CD8-positive, alpha-beta memory T cell (primary cell): Measurements from ENCODE around the gene COX7A2. TPM values are rescaled to one million over a fixed set of nuclear protein-coding genes. Genes with fewer than 3 reads are reported as not detected.

Source experiments
- CTCF ChIA-PET: fragments of 350-600 bp; sonication (Branson Sonifier 250); formaldehyde crosslinking; loops from one replicate; lab custom pipeline; 2021; ENCODE audit warnings: antibody characterized with exemption; lab: Charles Lee
- POLR2A ChIA-PET: fragments of 350-600 bp; sonication (Branson Sonifier 250); formaldehyde crosslinking; loops from one replicate; lab custom pipeline; 2021; ENCODE audit warnings: antibody characterized with exemption; lab: Charles Lee
- DNase-seq, 5 donors: peaks; one replicate each; pipeline versions ENCODE4 v3.0.0 to v3.0.0-alpha.2; 2020 to 2022; ENCODE audit warnings: mixed read lengths in 1 of 5
- H3K27ac ChIP-seq: one replicate; pipeline ENCODE4 v1.7.0; 2013; ENCODE audit warnings: low read depth, mild to moderate bottlenecking, low read length, moderate library complexity
- H3K27me3 ChIP-seq: 2 replicates; pipeline ENCODE4 v1.7.0; 2013; ENCODE audit warnings: low read length, mild to moderate bottlenecking; ENCODE audit not compliant: insufficient read depth, poor library complexity, severe bottlenecking
- H3K36me3 ChIP-seq: 2 replicates; pipeline ENCODE4 v1.7.0; 2013; ENCODE audit warnings: mild to moderate bottlenecking, low read length, moderate library complexity; ENCODE audit not compliant: insufficient read depth
- H3K4me1 ChIP-seq: 2 replicates; pipeline ENCODE4 v1.7.0; 2013; ENCODE audit warnings: mild to moderate bottlenecking, low read length, moderate library complexity; ENCODE audit not compliant: insufficient read depth
- H3K4me3 ChIP-seq: 2 replicates; pipeline ENCODE4 v1.7.0; 2013; ENCODE audit warnings: mild to moderate bottlenecking, low read length
- H3K9me3 ChIP-seq: 2 replicates; pipeline ENCODE4 v1.7.0; 2013; ENCODE audit warnings: mild to moderate bottlenecking, low read length
- H3K27ac Mint-ChIP-seq, 8 donors: one replicate each; pipeline ENCODE4 v1.8.0; 2020 to 2021; ENCODE audit warnings: mixed read lengths in 8 of 8, mild to moderate bottlenecking in 6 of 8, inconsistent platforms in 3 of 8, moderate library complexity in 3 of 8
- H3K27me3 Mint-ChIP-seq, 2 donors: one replicate each; pipeline ENCODE4 v1.8.0; 2020 to 2021; ENCODE audit warnings: mixed read lengths in 2 of 2, mild to moderate bottlenecking in 1 of 2, moderate library complexity in 1 of 2
- H3K36me3 Mint-ChIP-seq, 3 donors: one replicate each; pipeline ENCODE4 v1.8.0; 2020 to 2021; ENCODE audit warnings: mixed read lengths in 3 of 3, inconsistent platforms in 1 of 3, mild to moderate bottlenecking in 1 of 3
- H3K4me1 Mint-ChIP-seq, 3 donors: one replicate each; pipeline ENCODE4 v1.8.0; 2020 to 2021; ENCODE audit warnings: mixed read lengths in 3 of 3, inconsistent platforms in 1 of 3, mild to moderate bottlenecking in 1 of 3
- H3K4me3 Mint-ChIP-seq, 7 donors: one replicate each; pipeline ENCODE4 v1.8.0; 2020 to 2021; ENCODE audit warnings: mixed read lengths in 7 of 7, mild to moderate bottlenecking in 6 of 7, moderate library complexity in 4 of 7, inconsistent platforms in 2 of 7
- H3K9me3 Mint-ChIP-seq, 5 donors: one replicate each; pipeline ENCODE4 v1.8.0; 2020 to 2022; ENCODE audit warnings: mixed read lengths in 5 of 5, mild to moderate bottlenecking in 3 of 5, moderate library complexity in 2 of 5, inconsistent platforms in 1 of 5
- polyA plus RNA-seq: library from polyadenylated mRNA; unstranded; fragments of 300-500 nt; fragmentation: Illumina TruSeq; gene quantifications from one replicate; pipeline ENCODE4 v1.2.3, GENCODE V29; 2021
- total RNA-seq, 2 experiments: library from RNA; stranded (reverse); gene quantifications; one replicate each; pipeline ENCODE4 v1.2.3, GENCODE V29; 2021

The COX7A2 gene
- total and polyA plus RNA-seq, 3 experiments from 2014 or later = 504 to 853 (median 527) TPM

GRCh38 chr6:75279418-75279817 is 35.8 kb upstream of the COX7A2 start:
- Mint-ChIP-seq H3K27me3 (no peaks in the 10 kb centered on the region), H3K9me3 (no peaks in the 10 kb centered on the region), H3K27ac (peak overlapping the region in 5 of 8 donors; percentile 14 to 78 (median 39)), H3K4me3 (peak overlapping the region in 1 of 7 donors; percentile 31), H3K4me1 (peaks cover 55 to 62% (median 60%) of the 10 kb centered on the region in 3 donors), H3K36me3 (peaks cover 0 to 8% (median 1%) of the 10 kb centered on the region in 3 donors)
- Histone ChIP-seq H3K4me3 (no peak overlapping the region), H3K4me1 (peaks cover 40% of the 10 kb centered on the region), H3K27me3 (no peaks in the 10 kb centered on the region), H3K36me3 (no peaks in the 10 kb centered on the region), H3K9me3 (no peaks in the 10 kb centered on the region), H3K27ac (no peak overlapping the region)
- no peak for DNase-seq
- CTCF ChIA-PET = interaction anchor here (0.6 to 1.5 kb wide), 2 partner anchors 71 to 386 kb away, joined by 3 read pairs; no protein-coding TSS in a partner anchor
- POLR2A ChIA-PET = no interaction called here

GRCh38 chr6:75278474-75279077 is 35.0 kb upstream of the COX7A2 start:
- no peaks in the 10 kb centered on the region for H3K27me3 Mint-ChIP-seq
- DNase-seq = no peak
- ChIA-PET POLR2A (no interaction called here), CTCF (interaction anchor here (1.5 kb wide), 1 partner anchor 70 kb away, joined by 3 read pairs; no protein-coding TSS in a partner anchor)
- peak overlapping the region in 3 of 7 donors; percentile 3 to 51 (median 18) for H3K4me3 Mint-ChIP-seq
- Histone ChIP-seq H3K9me3 (no peaks in the 10 kb centered on the region), H3K27me3 (no peaks in the 10 kb centered on the region), H3K4me3 (no peak overlapping the region), H3K36me3 (no peaks in the 10 kb centered on the region), H3K27ac (no peak overlapping the region), H3K4me1 (peaks cover 48% of the 10 kb centered on the region)
- H3K36me3 Mint-ChIP-seq = peaks cover 0 to 12% (median 1%) of the 10 kb centered on the region in 3 donors
- H3K9me3 Mint-ChIP-seq = no peaks in the 10 kb centered on the region
- H3K27ac Mint-ChIP-seq = peak overlapping the region; percentile 1 to 76 (median 11)
- peaks cover 63 to 70% (median 69%) of the 10 kb centered on the region in 3 donors for H3K4me1 Mint-ChIP-seq

GRCh38 chr6:75275067-75275466 is 31.5 kb upstream of the COX7A2 start:
- POLR2A ChIA-PET = no interaction called here
- no peak for DNase-seq
- H3K27ac ChIP-seq = no peak overlapping the region
- H3K4me1 ChIP-seq = peaks cover 36% of the 10 kb centered on the region
- H3K4me3 ChIP-seq = no peak overlapping the region
- Mint-ChIP-seq H3K36me3 (peaks cover 3 to 31% (median 6%) of the 10 kb centered on the region in 3 donors), H3K9me3 (no peaks in the 10 kb centered on the region), H3K4me1 (peaks cover 68 to 89% (median 86%) of the 10 kb centered on the region in 3 donors), H3K27me3 (no peaks in the 10 kb centered on the region), H3K4me3 (no peak overlapping the region), H3K27ac (peak overlapping the region in 7 of 8 donors; percentile 4 to 62 (median 13))
- no peaks in the 10 kb centered on the region for H3K27me3 ChIP-seq
- H3K9me3 ChIP-seq = no peaks in the 10 kb centered on the region
- H3K36me3 ChIP-seq = no peaks in the 10 kb centered on the region
- CTCF ChIA-PET = interaction anchor here (1.4 kb wide), 1 partner anchor 9 kb away, joined by 5 read pairs; the partner anchor contains the start of gene TMEM30A

GRCh38 chr6:75273009-75273408 is 29.4 kb upstream of the COX7A2 start:
- Mint-ChIP-seq H3K9me3 (no peaks in the 10 kb centered on the region), H3K27me3 (no peaks in the 10 kb centered on the region), H3K4me3 (no peak overlapping the region), H3K4me1 (peaks cover 66 to 87% (median 85%) of the 10 kb centered on the region in 3 donors), H3K27ac (peak overlapping the region in 2 of 8 donors; percentile 7 to 19), H3K36me3 (peaks cover 3 to 31% (median 6%) of the 10 kb centered on the region in 3 donors)
- Histone ChIP-seq H3K4me3 (no peak overlapping the region), H3K27ac (no peak overlapping the region), H3K9me3 (no peaks in the 10 kb centered on the region), H3K27me3 (no peaks in the 10 kb centered on the region), H3K4me1 (peaks cover 17% of the 10 kb centered on the region), H3K36me3 (no peaks in the 10 kb centered on the region)
- CTCF ChIA-PET = no interaction called here
- no peak for DNase-seq
- POLR2A ChIA-PET = no interaction called here

GRCh38 chr6:75272145-75272840 is 28.7 kb upstream of the COX7A2 start:
- Mint-ChIP-seq H3K36me3 (peaks cover 3 to 31% (median 6%) of the 10 kb centered on the region in 3 donors), H3K9me3 (no peaks in the 10 kb centered on the region), H3K27me3 (no peaks in the 10 kb centered on the region), H3K4me3 (no peak overlapping the region), H3K27ac (peak overlapping the region in 2 of 8 donors; percentile 7 to 59), H3K4me1 (peaks cover 70 to 90% (median 87%) of the 10 kb centered on the region in 3 donors)
- POLR2A ChIA-PET = no interaction called here
- CTCF ChIA-PET = interaction anchor here (0.8 kb wide), 1 partner anchor 25 kb away, joined by 3 read pairs; no protein-coding TSS in a partner anchor
- Histone ChIP-seq H3K27me3 (no peaks in the 10 kb centered on the region), H3K4me3 (no peak overlapping the region), H3K9me3 (no peaks in the 10 kb centered on the region), H3K27ac (no peak overlapping the region), H3K4me1 (peaks cover 17% of the 10 kb centered on the region), H3K36me3 (no peaks in the 10 kb centered on the region)
- no peak for DNase-seq

GRCh38 chr6:75268988-75269354 is 25.4 kb upstream of the COX7A2 start:
- no peak overlapping the region for H3K4me3 ChIP-seq
- no peak for DNase-seq
- H3K4me1 Mint-ChIP-seq = peaks cover 48 to 71% (median 60%) of the 10 kb centered on the region in 3 donors
- H3K27me3 Mint-ChIP-seq = no peaks in the 10 kb centered on the region
- H3K27ac Mint-ChIP-seq = peak overlapping the region in 7 of 8 donors; percentile 5 to 58 (median 26)
- no peaks in the 10 kb centered on the region for H3K9me3 Mint-ChIP-seq
- H3K27ac ChIP-seq = no peak overlapping the region
- peaks cover 6 to 30% (median 6%) of the 10 kb centered on the region in 3 donors for H3K36me3 Mint-ChIP-seq
- no peaks in the 10 kb centered on the region for H3K9me3 ChIP-seq
- H3K4me3 Mint-ChIP-seq = no peak overlapping the region
- no peaks in the 10 kb centered on the region for H3K27me3 ChIP-seq
- peaks cover 12% of the 10 kb centered on the region for H3K4me1 ChIP-seq
- ChIA-PET CTCF (interaction anchor here (1.0 to 1.4 kb wide), 2 partner anchors 14 to 258 kb away, joined by 4 to 6 read pairs; no protein-coding TSS in a partner anchor), POLR2A (no interaction called here)
- no peaks in the 10 kb centered on the region for H3K36me3 ChIP-seq

- ChIA-PET CTCF (interaction anchor here (1.0 to 1.4 kb wide), 4 partner anchors 15 to 334 kb away, joined by 3 to 6 read pairs (median 4); no protein-coding TSS in a partner anchor), POLR2A (interaction anchor here (0.6 kb wide), 1 partner anchor 345 kb away, joined by 3 read pairs; no protein-coding TSS in a partner anchor)
- Mint-ChIP-seq H3K4me3 (no peak overlapping the region), H3K27me3 (no peaks in the 10 kb centered on the region), H3K36me3 (peaks cover 6 to 35% (median 6%) of the 10 kb centered on the region in 3 donors), H3K9me3 (no peaks in the 10 kb centered on the region), H3K27ac (peak overlapping the region; percentile 5 to 58 (median 34)), H3K4me1 (peaks cover 45 to 68% (median 56%) of the 10 kb centered on the region in 3 donors)
- Histone ChIP-seq H3K27ac (no peak overlapping the region), H3K27me3 (no peaks in the 10 kb centered on the region), H3K36me3 (no peaks in the 10 kb centered on the region), H3K9me3 (no peaks in the 10 kb centered on the region), H3K4me1 (peaks cover 8% of the 10 kb centered on the region), H3K4me3 (no peak overlapping the region)
- DNase-seq = no peak
These were observed 24.8 kb upstream of the COX7A2 start for GRCh38 chr6:75268121-75268987.
